T-helper 2 cell treated with Interferon-gamma antibody and Interleukin-4, amounts not matched to agents 5 μg/mL and 100 μg/mL, for 36 hours (primary cell): ENCODE results near the gene MYO1D.

ENCODE experiments used
- DNase-seq: peaks from one replicate; pipeline ENCODE4 v3.0.0; 2021; ENCODE audit warnings: low spot score
- H3K27ac Mint-ChIP-seq: one replicate; pipeline ENCODE4 v1.8.0; 2021; ENCODE audit warnings: mild to moderate bottlenecking, mixed read lengths
- H3K27me3 Mint-ChIP-seq: one replicate; pipeline ENCODE4 v1.8.0; 2021; ENCODE audit warnings: low read depth, mixed read lengths
- H3K36me3 Mint-ChIP-seq: one replicate; pipeline ENCODE4 v1.8.0; 2021; ENCODE audit warnings: low read depth, mixed read lengths
- H3K4me1 Mint-ChIP-seq: one replicate; pipeline ENCODE4 v1.8.0; 2021; ENCODE audit warnings: low read depth, mixed read lengths
- H3K4me3 Mint-ChIP-seq: one replicate; pipeline ENCODE4 v1.8.0; 2022; ENCODE audit warnings: mild to moderate bottlenecking, moderate library complexity, mixed read lengths
- H3K9me3 Mint-ChIP-seq: one replicate; pipeline ENCODE4 v1.8.0; 2021; ENCODE audit warnings: mixed read lengths

Gene MYO1D

GRCh38 chr17:32516940-32517701 is 359.8 kb downstream of the MYO1D start:
- Mint-ChIP-seq H3K36me3 (no peaks in the 10 kb centered on the region), H3K27ac (peak overlapping the region; percentile 57), H3K27me3 (no peaks in the 10 kb centered on the region), H3K4me3 (peak overlapping the region; percentile 60), H3K4me1 (peaks cover 53% of the 10 kb centered on the region), H3K9me3 (no peaks in the 10 kb centered on the region)
- peak; percentile 32 for DNase-seq

DNA sequence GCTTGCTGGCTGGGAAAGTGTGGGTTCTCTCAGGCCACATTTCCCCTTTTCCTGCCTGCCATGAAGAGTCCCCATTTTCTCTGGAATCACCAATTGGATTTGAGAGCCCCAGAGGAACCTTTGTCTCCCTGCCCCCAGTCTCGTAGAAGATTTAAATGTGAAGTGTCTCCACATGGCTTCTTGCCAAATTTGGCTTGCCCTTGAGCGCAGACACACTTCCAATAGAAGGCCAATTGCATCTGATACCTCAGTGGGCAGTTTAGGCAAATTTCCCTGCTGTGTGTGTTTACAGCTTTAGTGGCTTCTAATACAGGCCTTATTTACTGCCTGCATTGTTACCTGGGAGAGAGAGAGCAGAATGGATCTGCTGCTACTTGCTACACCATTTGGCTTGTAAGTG is 360.5 kb downstream of the MYO1D start:
- Mint-ChIP-seq H3K27me3 (no peaks in the 10 kb centered on the region), H3K27ac (no peak overlapping the region), H3K4me3 (no peak overlapping the region), H3K9me3 (no peaks in the 10 kb centered on the region), H3K36me3 (no peaks in the 10 kb centered on the region), H3K4me1 (peaks cover 53% of the 10 kb centered on the region)
- no peak for DNase-seq

GRCh38 chr17:32515677-32516383 is 361.1 kb downstream of the MYO1D start:
- peaks cover 49% of the 10 kb centered on the region for H3K4me1 Mint-ChIP-seq

DNA sequence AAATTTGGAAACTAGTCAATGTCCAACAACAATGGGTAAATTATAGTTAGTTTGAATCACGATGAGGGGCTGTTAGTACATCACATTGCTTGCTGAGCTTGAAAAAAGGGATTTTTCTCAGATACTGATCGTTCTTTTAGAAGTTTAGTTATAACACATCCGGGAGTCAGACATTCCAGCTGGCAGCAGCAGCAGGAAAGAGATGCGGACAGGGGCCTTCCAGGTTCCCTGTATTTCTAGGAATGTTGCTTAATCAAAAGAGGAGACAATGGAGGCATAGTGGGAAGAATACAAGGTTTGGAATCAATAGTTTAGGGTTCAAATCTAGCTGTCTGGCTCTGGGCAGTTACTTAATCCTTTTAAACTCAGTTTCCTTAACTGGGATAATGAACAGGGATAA is 362.3 kb downstream of the MYO1D start:
- Mint-ChIP-seq H3K4me3 (no peak overlapping the region), H3K9me3 (no peaks in the 10 kb centered on the region), H3K36me3 (no peaks in the 10 kb centered on the region), H3K4me1 (peaks cover 37% of the 10 kb centered on the region), H3K27me3 (no peaks in the 10 kb centered on the region), H3K27ac (no peak overlapping the region)
- no peak for DNase-seq

More at GRCh38 chr17:32515677-32516383, 361.1 kb downstream of the MYO1D start:
- Mint-ChIP-seq H3K4me3 (no peak overlapping the region), H3K27ac (no peak overlapping the region), H3K36me3 (no peaks in the 10 kb centered on the region), H3K9me3 (no peaks in the 10 kb centered on the region), H3K27me3 (no peaks in the 10 kb centered on the region)
- DNase-seq = no peak

DNA sequence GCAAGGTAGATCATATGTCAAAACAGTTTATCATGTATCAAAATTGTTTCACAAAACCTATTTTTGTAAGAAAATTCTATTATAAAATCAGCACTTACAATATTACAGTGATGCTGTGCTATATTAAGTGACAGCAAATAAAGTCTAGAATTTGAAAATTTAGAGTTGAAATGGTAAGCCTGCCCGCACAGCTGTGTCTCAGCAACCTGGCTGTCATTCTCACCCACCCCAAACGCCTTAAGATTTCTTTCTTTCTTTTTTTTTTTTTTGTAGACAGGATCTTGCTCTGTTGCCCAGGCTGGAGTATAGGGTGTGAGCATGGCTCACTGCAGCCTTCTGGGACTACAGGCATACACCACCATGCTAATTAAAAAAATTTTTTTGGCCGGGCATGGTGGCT is 363.3 kb downstream of the MYO1D start:
- Mint-ChIP-seq H3K4me3 (no peak overlapping the region), H3K36me3 (no peaks in the 10 kb centered on the region), H3K27ac (no peak overlapping the region), H3K9me3 (no peaks in the 10 kb centered on the region), H3K4me1 (peaks cover 32% of the 10 kb centered on the region), H3K27me3 (no peaks in the 10 kb centered on the region)
- no peak for DNase-seq

- no peaks in the 10 kb centered on the region for H3K27me3 Mint-ChIP-seq
- no peak for DNase-seq
- peaks cover 23% of the 10 kb centered on the region for H3K4me1 Mint-ChIP-seq
- no peaks in the 10 kb centered on the region for H3K36me3 Mint-ChIP-seq
- no peak overlapping the region for H3K27ac Mint-ChIP-seq
- no peak overlapping the region for H3K4me3 Mint-ChIP-seq
- H3K9me3 Mint-ChIP-seq = no peaks in the 10 kb centered on the region
Measured at GRCh38 chr17:32512328-32512727, 364.6 kb downstream of the MYO1D start.

DNA sequence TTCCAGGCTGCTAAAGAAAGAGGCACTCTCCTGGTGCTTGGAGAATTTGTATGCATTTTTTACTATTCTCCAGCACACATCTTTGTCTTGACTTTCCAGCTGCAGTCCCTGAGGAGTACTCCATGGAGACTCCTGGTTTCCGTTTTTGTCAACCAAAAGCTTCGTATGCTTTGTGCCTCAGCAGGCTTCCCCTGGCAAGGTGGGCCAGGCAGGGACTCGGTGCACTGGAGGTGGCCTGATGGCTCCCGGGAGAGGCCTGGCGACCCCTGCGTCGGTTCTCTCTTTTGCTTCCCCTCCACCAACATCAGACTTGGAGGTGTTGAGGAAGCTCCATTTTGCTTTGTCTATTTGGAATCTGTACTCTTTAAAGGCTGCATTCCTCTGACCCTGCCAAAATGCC is 366.5 kb downstream of the MYO1D start:
- no peaks in the 10 kb centered on the region for H3K9me3 Mint-ChIP-seq
- peaks cover 15% of the 10 kb centered on the region for H3K4me1 Mint-ChIP-seq

GRCh38 chr17:32508926-32509325 is 368.0 kb downstream of the MYO1D start:
- Mint-ChIP-seq H3K4me1 (peaks cover 26% of the 10 kb centered on the region), H3K27ac (no peak overlapping the region), H3K36me3 (no peaks in the 10 kb centered on the region), H3K4me3 (no peak overlapping the region), H3K27me3 (no peaks in the 10 kb centered on the region), H3K9me3 (no peaks in the 10 kb centered on the region)
- no peak for DNase-seq

More for the DNA sequence above, 366.5 kb downstream of the MYO1D start:
- H3K4me3 Mint-ChIP-seq = no peak overlapping the region
- no peaks in the 10 kb centered on the region for H3K27me3 Mint-ChIP-seq
- H3K36me3 Mint-ChIP-seq = no peaks in the 10 kb centered on the region
- H3K27ac Mint-ChIP-seq = no peak overlapping the region
- no peak for DNase-seq

DNA sequence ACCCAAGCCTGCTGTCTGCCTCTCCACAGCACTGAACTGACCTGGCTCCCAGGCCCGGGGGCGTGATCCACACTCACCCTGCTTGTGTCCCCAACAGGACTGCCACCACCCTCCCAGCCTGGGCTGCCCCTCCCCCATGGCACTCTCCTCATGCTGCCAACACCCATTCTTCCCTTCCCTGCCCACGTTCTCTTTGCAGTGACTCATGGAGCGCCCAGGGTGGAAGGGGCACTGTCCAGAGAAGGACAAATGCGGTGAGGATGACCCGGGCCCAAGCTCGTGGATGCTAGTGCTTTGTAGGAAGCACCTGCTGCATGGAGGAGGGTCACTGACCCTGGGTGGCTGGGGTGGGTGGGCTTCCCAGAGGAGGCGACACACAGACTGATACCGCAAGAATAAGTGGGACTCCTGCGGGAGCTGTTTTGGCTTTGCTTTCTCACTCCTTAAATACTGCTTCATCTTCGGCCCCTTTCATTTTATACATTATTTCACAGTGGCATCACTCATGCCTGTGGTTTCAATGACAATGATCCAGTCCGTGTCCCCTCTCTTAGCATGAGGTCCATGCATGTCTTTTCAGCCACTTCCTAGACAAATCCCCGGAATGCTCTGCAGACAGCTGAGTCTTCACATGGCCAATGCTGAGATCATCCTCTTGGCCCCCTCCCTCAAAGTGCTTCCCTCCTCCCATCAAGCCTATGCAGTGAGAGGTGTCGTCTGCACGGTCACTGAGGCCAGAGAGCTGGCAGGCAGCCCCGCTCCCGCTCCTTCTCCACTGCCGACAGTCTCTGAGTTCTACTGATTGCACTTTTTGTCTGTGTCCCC is 372.5 kb downstream of the MYO1D start:
- no peaks in the 10 kb centered on the region for H3K9me3 Mint-ChIP-seq
- peaks cover 35% of the 10 kb centered on the region for H3K4me1 Mint-ChIP-seq
- H3K27ac Mint-ChIP-seq = peak overlapping the region; percentile 98
- H3K27me3 Mint-ChIP-seq = no peaks in the 10 kb centered on the region
- H3K36me3 Mint-ChIP-seq = peaks cover 2% of the 10 kb centered on the region
- H3K4me3 Mint-ChIP-seq = peak overlapping the region; percentile 77
- DNase-seq = no peak

GRCh38 chr17:32503251-32504165 is 373.4 kb downstream of the MYO1D start:
- Mint-ChIP-seq H3K9me3 (no peaks in the 10 kb centered on the region), H3K36me3 (peaks cover 2% of the 10 kb centered on the region), H3K4me3 (peak overlapping the region; percentile 77), H3K4me1 (peaks cover 35% of the 10 kb centered on the region), H3K27me3 (no peaks in the 10 kb centered on the region), H3K27ac (peak overlapping the region; percentile 98)
- DNase-seq = peak; percentile 53

DNA sequence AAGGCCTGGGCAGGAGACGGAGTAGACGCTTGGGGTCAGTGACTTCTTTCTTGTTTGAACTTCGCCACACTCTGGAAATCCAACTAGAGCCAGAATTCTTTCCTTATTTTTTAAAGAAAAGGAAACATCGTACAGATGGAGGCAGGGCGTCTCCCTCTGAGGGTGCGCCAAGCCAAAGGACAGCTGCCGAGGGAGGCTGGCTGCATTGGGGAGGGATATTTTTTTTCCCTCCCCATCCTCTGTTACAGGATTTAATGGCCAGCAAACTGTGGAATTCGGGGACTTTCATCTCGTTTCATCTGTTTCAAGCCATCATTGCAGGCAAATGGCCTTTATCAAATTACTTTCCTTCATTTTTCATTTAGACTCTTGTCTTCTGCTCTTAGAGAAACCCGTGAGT is 374.2 kb downstream of the MYO1D start:
- no peaks in the 10 kb centered on the region for H3K27me3 Mint-ChIP-seq
- H3K36me3 Mint-ChIP-seq = peaks cover 2% of the 10 kb centered on the region
- peak overlapping the region; percentile 77 for H3K4me3 Mint-ChIP-seq
- peaks cover 35% of the 10 kb centered on the region for H3K4me1 Mint-ChIP-seq
- peak overlapping the region; percentile 98 for H3K27ac Mint-ChIP-seq
- no peaks in the 10 kb centered on the region for H3K9me3 Mint-ChIP-seq
- no peak for DNase-seq

- no peaks in the 10 kb centered on the region for H3K27me3 Mint-ChIP-seq
- H3K9me3 Mint-ChIP-seq = no peaks in the 10 kb centered on the region
- H3K36me3 Mint-ChIP-seq = peaks cover 2% of the 10 kb centered on the region
- H3K4me1 Mint-ChIP-seq = peaks cover 32% of the 10 kb centered on the region
- peak overlapping the region; percentile 71 for H3K27ac Mint-ChIP-seq
- DNase-seq = no peak
- peak overlapping the region; percentile 24 for H3K4me3 Mint-ChIP-seq
Measured at GRCh38 chr17:32502013-32502412, 374.9 kb downstream of the MYO1D start.

- H3K9me3 Mint-ChIP-seq = no peaks in the 10 kb centered on the region
- no peak overlapping the region for H3K27ac Mint-ChIP-seq
- no peak for DNase-seq
- no peak overlapping the region for H3K4me3 Mint-ChIP-seq
- H3K36me3 Mint-ChIP-seq = peaks cover 2% of the 10 kb centered on the region
- no peaks in the 10 kb centered on the region for H3K27me3 Mint-ChIP-seq
- H3K4me1 Mint-ChIP-seq = peaks cover 13% of the 10 kb centered on the region
Measured at GRCh38 chr17:32498391-32498790, 378.5 kb downstream of the MYO1D start.
